ENCODE data around the gene NAPEPLD. TPM values are rescaled to one million over a fixed set of nuclear protein-coding genes. Genes with fewer than 3 reads are reported as not detected.

NAPEPLD gene
- polyA plus RNA-seq, 3 donors, result 1.1 to 2.2 (median 1.6) TPM

DNA sequence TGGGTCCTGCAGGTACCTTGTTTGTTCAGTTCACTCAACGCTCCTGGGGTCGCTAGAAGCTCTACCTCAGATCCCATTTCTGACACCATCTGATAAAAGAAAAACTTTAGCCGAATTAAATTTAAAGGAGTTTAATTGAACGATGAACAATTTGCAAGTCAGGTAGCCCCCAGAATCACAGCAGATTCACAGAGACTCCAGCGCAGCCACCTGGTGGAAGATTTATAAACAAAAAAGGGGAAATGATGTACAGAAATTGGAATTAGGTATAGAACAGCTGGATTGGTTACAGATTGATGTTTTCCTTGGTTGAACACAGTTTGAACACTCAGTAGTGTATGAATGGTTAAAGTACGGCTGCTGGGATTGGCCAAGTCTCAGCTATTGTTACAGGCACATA, 97.4 kb downstream of the NAPEPLD start:
- Histone ChIP-seq H3K79me2 (ENCODE audit: insufficient read depth, low read length) (no peaks in the 10 kb centered on the region), H3K4me3 (replicated peaks in 1 of 3; ENCODE audit: low read depth in 2 of 3, low read length in 3 of 3) (no peak overlapping the region), H3K4me2 (replicated peaks; ENCODE audit: extremely low read depth, low read length, poor library complexity, severe bottlenecking) (no peak overlapping the region), H3K27me3 (ENCODE audit: control insufficient read depth in 2 of 2, insufficient read depth in 2 of 2, low read length in 2 of 2) (no peaks in the 10 kb centered on the region), H3K9ac (ENCODE audit: insufficient read depth, low read length, poor library complexity, severe bottlenecking) (no peak overlapping the region), H2AFZ (ENCODE audit: insufficient read depth, low read depth, low read length, poor library complexity, severe bottlenecking) (no peak overlapping the region), H4K20me1 (ENCODE audit: insufficient read depth, low read length) (no peaks in the 10 kb centered on the region), H3K4me1 (ENCODE audit: control insufficient read depth in 1 of 2, insufficient read depth in 2 of 2, low read length in 2 of 2) (no peaks in the 10 kb centered on the region), H3K9me3 (replicated peaks in 1 of 2; ENCODE audit: control insufficient read depth in 1 of 2, insufficient read depth in 1 of 2, low read length in 2 of 2) (peaks cover 8 to 10% of the 10 kb centered on the region in 2 donors), H3K36me3 (replicated peaks in 1 of 2; ENCODE audit: control insufficient read depth in 1 of 2, insufficient read depth in 2 of 2, low read length in 2 of 2) (no peaks in the 10 kb centered on the region), H3K27ac (ENCODE audit: low read depth in 1 of 2, low read length in 2 of 2) (no peak overlapping the region)
- Mint-ChIP-seq H3K4me3 (no peak overlapping the region), H3K36me3 (no peaks in the 10 kb centered on the region), H3K9me3 (peaks cover 12 to 27% (median 19%) of the 10 kb centered on the region in 7 donors), H3K27me3 (ENCODE audit: low read depth in 3 of 3) (peaks cover 0 to 1% (median 0%) of the 10 kb centered on the region in 3 donors), H3K27ac (no peak overlapping the region), H3K4me1 (no peaks in the 10 kb centered on the region)
- TF ChIP-seq, protein P1, sequence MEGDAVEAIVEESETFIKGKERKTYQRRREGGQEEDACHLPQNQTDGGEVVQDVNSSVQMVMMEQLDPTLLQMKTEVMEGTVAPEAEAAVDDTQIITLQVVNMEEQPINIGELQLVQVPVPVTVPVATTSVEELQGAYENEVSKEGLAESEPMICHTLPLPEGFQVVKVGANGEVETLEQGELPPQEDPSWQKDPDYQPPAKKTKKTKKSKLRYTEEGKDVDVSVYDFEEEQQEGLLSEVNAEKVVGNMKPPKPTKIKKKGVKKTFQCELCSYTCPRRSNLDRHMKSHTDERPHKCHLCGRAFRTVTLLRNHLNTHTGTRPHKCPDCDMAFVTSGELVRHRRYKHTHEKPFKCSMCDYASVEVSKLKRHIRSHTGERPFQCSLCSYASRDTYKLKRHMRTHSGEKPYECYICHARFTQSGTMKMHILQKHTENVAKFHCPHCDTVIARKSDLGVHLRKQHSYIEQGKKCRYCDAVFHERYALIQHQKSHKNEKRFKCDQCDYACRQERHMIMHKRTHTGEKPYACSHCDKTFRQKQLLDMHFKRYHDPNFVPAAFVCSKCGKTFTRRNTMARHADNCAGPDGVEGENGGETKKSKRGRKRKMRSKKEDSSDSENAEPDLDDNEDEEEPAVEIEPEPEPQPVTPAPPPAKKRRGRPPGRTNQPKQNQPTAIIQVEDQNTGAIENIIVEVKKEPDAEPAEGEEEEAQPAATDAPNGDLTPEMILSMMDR (IDR thresholded peaks at IDR 0.05), result no peak
- 89% methylated on average over 3 of the region's 6 CpGs for WGBS (ENCODE audit: insufficient coverage)
- intact Hi-C loops (cut with micrococcal nuclease), result no loop called here
- no peak for DNase-seq

Other genes starting within 250 kb of the NAPEPLD start
- under 1 TPM in 1 of 3 donors, not detected in 2; 0.04 TPM for gene LRRC17, start 236.1 kb downstream of the NAPEPLD start, polyA plus RNA-seq
- under 1 TPM in 1 of 3 donors, not detected in 2; 0.05 TPM for gene FBXL13, start 74.3 kb downstream of the NAPEPLD start, polyA plus RNA-seq
- 10 to 100 TPM; 15.4 to 60.1 (median 55.1) TPM for gene ARMC10, start 74.0 kb downstream of the NAPEPLD start, polyA plus RNA-seq
- 10 to 100 TPM; 42.8 to 50.8 (median 44.9) TPM for gene PMPCB, start 148.3 kb upstream of the NAPEPLD start, polyA plus RNA-seq
- gene DNAJC2, start 195.7 kb upstream of the NAPEPLD start, polyA plus RNA-seq, result 10 to 100 TPM in 1 of 3 donors, 1 to 10 TPM in 2; 5.6 to 18.6 (median 8.8) TPM
- 100 to 1,000 TPM in 2 of 3 donors, 10 to 100 TPM in 1; 61.4 to 120 (median 104) TPM for gene PSMC2, start 198.5 kb upstream of the NAPEPLD start, polyA plus RNA-seq

Measured in CD14-positive monocyte (primary cell).